Lower lobe of right lung (tissue), 2 donors: ENCODE data around the gene STX10. TPM values are rescaled to one million over a fixed set of nuclear protein-coding genes. Genes with fewer than 3 reads are reported as not detected.

Experiments
- ATAC-seq, 2 donors: fragments of 200-7000 bp; cut with Tn5 transposase; one replicate each; pipeline ENCODE4 v1.9.1; 2020 to 2022; ENCODE audit warnings: mild to moderate bottlenecking in 2 of 2, moderate library complexity in 2 of 2
- DNase-seq: peaks from one replicate; pipeline ENCODE4 v3.0.0-alpha.2; 2020
- H3K27ac ChIP-seq: fragments of 200-600 bp; one replicate; pipeline ENCODE4 v1.8.0; 2022
- H3K27me3 ChIP-seq: fragments of 200-600 bp; one replicate; pipeline ENCODE4 v1.8.0; 2022; ENCODE audit warnings: low read depth
- H3K36me3 ChIP-seq: fragments of 200-600 bp; one replicate; pipeline ENCODE4 v1.8.0; 2022; ENCODE audit warnings: mild to moderate bottlenecking
- H3K4me1 ChIP-seq: fragments of 200-600 bp; one replicate; pipeline ENCODE4 v1.8.0; 2022
- H3K4me3 ChIP-seq: fragments of 200-600 bp; one replicate; pipeline ENCODE4 v1.8.0; 2022; ENCODE audit warnings: mild to moderate bottlenecking
- H3K9me3 ChIP-seq: fragments of 200-600 bp; one replicate; pipeline ENCODE4 v1.8.0; 2022
- CTCF ChIP-seq: fragments of 200-600 bp; IDR thresholded peaks from one replicate; pipeline ENCODE4 v1.8.0; 2022; ENCODE audit warnings: antibody characterized with exemption, mild to moderate bottlenecking
- intact Hi-C: fragments of 100-400 bp; cut with DNase I; formaldehyde crosslinking; loops from one replicate; pipeline ENCODE4 v1.11.0; 2022
- total RNA-seq: library from RNA; stranded (reverse); fragmentation: NEBNext Ultra II Directional; extraction: Animal tissue kit (Norgen Biotek cat#: 25700); gene quantifications from one replicate; pipeline ENCODE4 v1.2.1, GENCODE V29; 2021
- donor health status: DM: no; HTN: yes; CAD: no; lungs with severe emphysema.

The STX10 gene
- total RNA-seq, 1 donor from 2014 or later: 82.7 TPM

- Histone ChIP-seq H3K4me3 (no peak overlapping the region), H3K9me3 (no peaks in the 10 kb centered on the region), H3K27me3 (no peaks in the 10 kb centered on the region), H3K27ac (no peak overlapping the region), H3K36me3 (peaks cover 48% of the 10 kb centered on the region), H3K4me1 (peaks cover 15% of the 10 kb centered on the region)
- intact Hi-C loops: no loop called here
- DNase-seq (no peak), ATAC-seq (no peak)
- TF ChIP-seq CTCF: no peak
These were observed 11.8 kb downstream of the STX10 start for GRCh38 chr19:13138171-13138915.

- no peaks in the 10 kb centered on the region for H3K27me3 ChIP-seq
- no peak for DNase-seq
- no peak for ATAC-seq
- peaks cover 48% of the 10 kb centered on the region for H3K36me3 ChIP-seq
- no peak for TF ChIP-seq CTCF
- no peak overlapping the region for H3K4me3 ChIP-seq
- intact Hi-C loops: no loop called here
- peaks cover 17% of the 10 kb centered on the region for H3K4me1 ChIP-seq
- H3K9me3 ChIP-seq: no peaks in the 10 kb centered on the region
- no peak overlapping the region for H3K27ac ChIP-seq
These were observed 12.8 kb downstream of the STX10 start for GRCh38 chr19:13137290-13137794.

GRCh38 chr19:13135068-13136062 lies 14.8 kb downstream of the STX10 start:
- Histone ChIP-seq H3K27me3 (no peaks in the 10 kb centered on the region), H3K4me3 (no peak overlapping the region), H3K9me3 (no peaks in the 10 kb centered on the region), H3K4me1 (peaks cover 17% of the 10 kb centered on the region), H3K27ac (peak overlapping the region; percentile 24), H3K36me3 (peaks cover 48% of the 10 kb centered on the region)
- DNase-seq: no peak
- no peak for ATAC-seq
- intact Hi-C loops: no loop called here
- TF ChIP-seq CTCF: no peak

- ATAC-seq: peak; percentile 92 to 94
- Histone ChIP-seq H3K4me3 (no peak overlapping the region), H3K9me3 (no peaks in the 10 kb centered on the region), H3K27me3 (no peaks in the 10 kb centered on the region), H3K36me3 (peaks cover 44% of the 10 kb centered on the region), H3K4me1 (peaks cover 17% of the 10 kb centered on the region), H3K27ac (peak overlapping the region; percentile 61)
- DNase-seq: peak; percentile 65
- no peak for TF ChIP-seq CTCF
- intact Hi-C loops: no loop called here
These were observed 15.5 kb downstream of the STX10 start for GRCh38 chr19:13134626-13135025.

GRCh38 chr19:13133241-13133870 lies 16.8 kb downstream of the STX10 start:
- Histone ChIP-seq H3K4me1 (peaks cover 17% of the 10 kb centered on the region), H3K4me3 (no peak overlapping the region), H3K36me3 (peaks cover 37% of the 10 kb centered on the region), H3K27me3 (no peaks in the 10 kb centered on the region), H3K9me3 (no peaks in the 10 kb centered on the region), H3K27ac (peak overlapping the region; percentile 36)
- ATAC-seq: no peak
- DNase-seq: no peak
- TF ChIP-seq CTCF: no peak
- intact Hi-C loops: no loop called here
